Gastroesophageal sphincter (tissue), 3 donors: Measurements from ENCODE around the gene SH3PXD2A.
"Not testable (repeated sequence)": the region's sequence is repeated elsewhere in the genome, so short reads cannot be mapped to it uniquely, and the experiment has no call there.

Experiments
- EP300 ChIP-seq: sonication (generic); formaldehyde crosslinking; IDR thresholded peaks from one replicate; pipeline ENCODE4 v1.6.1; 2017; ENCODE audit warnings: antibody characterized with exemption, mild to moderate bottlenecking
- POLR2A ChIP-seq, 2 donors: fragments of 450-650 bp; IDR thresholded peaks; one replicate each; pipeline ENCODE4 v1.6.1; 2017; ENCODE audit warnings: antibody characterized with exemption in 2 of 2, mild to moderate bottlenecking in 2 of 2, moderate library complexity in 1 of 2
- POLR2AphosphoS5 ChIP-seq: sonication (generic); formaldehyde crosslinking; IDR thresholded peaks from one replicate; pipeline ENCODE4 v1.6.1; 2017; ENCODE audit warnings: antibody characterized with exemption
- TF ChIP-seq, protein P1 (sequence below), 4 experiments: fragments of 200-600 bp in 2 of 4; fragments of 450-650 bp in 2 of 4; sonication (generic) in 1 of 4; IDR thresholded peaks; one replicate each; pipeline ENCODE4 v1.5.1; 2017 to 2019; ENCODE audit warnings: antibody characterized with exemption in 4 of 4, mild to moderate bottlenecking in 2 of 4, moderate library complexity in 2 of 4

GRCh38 chr10:103772846-103773245, 82.5 kb downstream of the SH3PXD2A start:
- TF ChIP-seq, protein P1, sequence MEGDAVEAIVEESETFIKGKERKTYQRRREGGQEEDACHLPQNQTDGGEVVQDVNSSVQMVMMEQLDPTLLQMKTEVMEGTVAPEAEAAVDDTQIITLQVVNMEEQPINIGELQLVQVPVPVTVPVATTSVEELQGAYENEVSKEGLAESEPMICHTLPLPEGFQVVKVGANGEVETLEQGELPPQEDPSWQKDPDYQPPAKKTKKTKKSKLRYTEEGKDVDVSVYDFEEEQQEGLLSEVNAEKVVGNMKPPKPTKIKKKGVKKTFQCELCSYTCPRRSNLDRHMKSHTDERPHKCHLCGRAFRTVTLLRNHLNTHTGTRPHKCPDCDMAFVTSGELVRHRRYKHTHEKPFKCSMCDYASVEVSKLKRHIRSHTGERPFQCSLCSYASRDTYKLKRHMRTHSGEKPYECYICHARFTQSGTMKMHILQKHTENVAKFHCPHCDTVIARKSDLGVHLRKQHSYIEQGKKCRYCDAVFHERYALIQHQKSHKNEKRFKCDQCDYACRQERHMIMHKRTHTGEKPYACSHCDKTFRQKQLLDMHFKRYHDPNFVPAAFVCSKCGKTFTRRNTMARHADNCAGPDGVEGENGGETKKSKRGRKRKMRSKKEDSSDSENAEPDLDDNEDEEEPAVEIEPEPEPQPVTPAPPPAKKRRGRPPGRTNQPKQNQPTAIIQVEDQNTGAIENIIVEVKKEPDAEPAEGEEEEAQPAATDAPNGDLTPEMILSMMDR (IDR thresholded peaks at IDR 0.05) = not testable (repeated sequence)
- not testable (repeated sequence) for TF ChIP-seq POLR2AphosphoS5; POLR2A (IDR thresholded peaks at IDR 0.05); EP300
